Tibial nerve (tissue), 4 donors: ENCODE results near the gene CDK18. TPM values are rescaled to one million over a fixed set of nuclear protein-coding genes. Genes with fewer than 3 reads are reported as not detected.
A peak's percentile ranks its signal among the peaks of the same experiment; 100 is the strongest.
"Not testable (repeated sequence)": the region's sequence is repeated elsewhere in the genome, so short reads cannot be mapped to it uniquely, and the experiment has no call there.

Experiments
- DNase-seq, 2 donors: peaks; one replicate each; pipeline ENCODE4 v3.0.0-alpha.2; 2019; ENCODE audit warnings: low spot score in 2 of 2
- H3K27ac ChIP-seq, 4 donors: fragments of 200-600 bp; sonication (generic) in 3 of 4; one replicate each; pipeline ENCODE4 v1.5.1; 2017 to 2019; ENCODE audit warnings: mild to moderate bottlenecking in 1 of 4
- H3K27me3 ChIP-seq, 2 donors: fragments of 200-600 bp; sonication (generic) in 1 of 2; one replicate each; pipeline versions ENCODE4 v1.5.1 to v1.6.0; 2017 to 2019
- H3K36me3 ChIP-seq, 3 donors: fragments of 200-600 bp; sonication (generic); one replicate each; pipeline ENCODE4 v1.5.1; 2018 to 2019
- H3K4me1 ChIP-seq, 4 donors: fragments of 200-600 bp; sonication (generic) in 3 of 4; one replicate each; pipeline ENCODE4 v1.5.1; 2017 to 2019
- H3K4me3 ChIP-seq, 4 donors: fragments of 200-600 bp; sonication (generic) in 3 of 4; one replicate each; pipeline ENCODE4 v1.5.1; 2017 to 2019; ENCODE audit warnings: mild to moderate bottlenecking in 1 of 4, moderate library complexity in 1 of 4
- H3K9me3 ChIP-seq, 4 donors: fragments of 200-600 bp; sonication (generic) in 3 of 4; one replicate each; pipeline ENCODE4 v1.5.1; 2017 to 2019
- CTCF ChIP-seq, 5 experiments: fragments of 200-600 bp in 3 of 5; fragments of 450-650 bp in 2 of 5; sonication (generic) in 3 of 5; IDR thresholded peaks; one replicate each; pipeline ENCODE4 v1.5.1; 2016 to 2019; ENCODE audit warnings: antibody characterized with exemption in 5 of 5, mild to moderate bottlenecking in 3 of 5, moderate library complexity in 2 of 5
- EP300 ChIP-seq, 2 donors: sonication (generic); formaldehyde crosslinking; IDR thresholded peaks; one replicate each; pipeline ENCODE4 v1.6.1; 2017; ENCODE audit warnings: antibody characterized with exemption in 2 of 2, mild to moderate bottlenecking in 1 of 2
- POLR2A ChIP-seq, 2 donors: fragments of 450-650 bp; IDR thresholded peaks; one replicate each; pipeline ENCODE4 v1.6.1; 2017; ENCODE audit warnings: antibody characterized with exemption in 2 of 2, mild to moderate bottlenecking in 2 of 2, moderate library complexity in 2 of 2
- WGBS, 2 donors: methylation state at CpG; one replicate each; pipeline ENCODE4 v1.1.5; 2018; 5-methylcytosine and 5-hydroxymethylcytosine counted together
- total RNA-seq, 4 donors: library from RNA; depleted of rRNA; stranded (reverse); fragments of >200 nt; gene quantifications; one replicate each; pipeline ENCODE4 v1.1.0, GENCODE V29; 2016

CDK18 gene
- total RNA-seq, 4 donors from 2014 or later: 5.1 to 14.1 (median 7.5) TPM

- peaks cover 0 to 70% of the 10 kb centered on the region in 2 donors for H3K27me3 ChIP-seq
- DNase-seq: no peak
- no peaks in the 10 kb centered on the region for H3K9me3 ChIP-seq
- H3K4me3 ChIP-seq: no peak overlapping the region
- H3K4me1 ChIP-seq: peaks cover 0 to 15% (median 0%) of the 10 kb centered on the region in 4 donors
- H3K27ac ChIP-seq: no peak overlapping the region
- WGBS, 2 donors: 49 to 61% methylated on average over 11 of the region's 11 CpGs
- H3K36me3 ChIP-seq: no peaks in the 10 kb centered on the region
- TF ChIP-seq EP300 (IDR thresholded peaks at IDR 0.05): no peak
- TF ChIP-seq CTCF (IDR thresholded peaks at IDR 0.05): no peak
- TF ChIP-seq POLR2A (IDR thresholded peaks at IDR 0.05): no peak
Observed at GRCh38 chr1:205481218-205481617, 23.3 kb upstream of the CDK18 start.

- H3K36me3 ChIP-seq: no peaks in the 10 kb centered on the region
- 38 to 49% methylated on average over 13 to 15 of the region's 15 CpGs for WGBS, 2 donors
- TF ChIP-seq EP300 (IDR thresholded peaks at IDR 0.05): no peak
- no peak for TF ChIP-seq CTCF (IDR thresholded peaks at IDR 0.05)
- TF ChIP-seq POLR2A (IDR thresholded peaks at IDR 0.05): no peak
- no peaks in the 10 kb centered on the region for H3K9me3 ChIP-seq
- H3K4me1 ChIP-seq: peaks cover 0 to 15% (median 0%) of the 10 kb centered on the region in 4 donors
- no peak overlapping the region for H3K4me3 ChIP-seq
- peaks cover 0 to 70% of the 10 kb centered on the region in 2 donors for H3K27me3 ChIP-seq
- no peak for DNase-seq
- no peak overlapping the region for H3K27ac ChIP-seq
Observed at GRCh38 chr1:205481629-205482151, 22.8 kb upstream of the CDK18 start.

DNA sequence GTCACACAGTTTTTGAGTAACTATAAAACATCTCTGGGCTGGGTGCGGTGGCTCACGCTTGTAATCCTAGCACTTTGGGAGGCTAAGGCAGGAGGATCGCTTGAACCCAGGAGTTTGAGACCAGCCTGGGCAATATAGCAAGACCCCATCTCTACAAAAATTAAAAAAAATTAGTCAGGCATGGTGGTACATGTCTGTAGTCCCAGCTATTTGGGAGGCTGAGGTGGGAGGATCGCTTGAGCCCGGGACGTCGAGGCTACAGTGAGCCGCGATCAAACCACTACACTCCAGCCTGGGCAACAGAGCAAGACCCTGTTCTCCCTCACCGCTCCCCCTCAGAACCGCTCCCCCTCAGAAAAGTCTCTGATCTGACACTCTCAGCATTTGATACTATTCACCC lies 21.9 kb upstream of the CDK18 start:
- not testable (repeated sequence) for DNase-seq, H3K4me3 ChIP-seq, H3K9me3 ChIP-seq, H3K36me3 ChIP-seq, H3K27ac ChIP-seq
- 85 to 94% methylated on average over 11 of the region's 11 CpGs for WGBS, 2 donors
- H3K4me1 ChIP-seq: peaks cover 0 to 13% (median 0%) of the 10 kb centered on the region in 4 donors
- H3K27me3 ChIP-seq: peaks cover 0 to 78% of the 10 kb centered on the region in 2 donors

- Histone ChIP-seq H3K4me3 (no peak overlapping the region), H3K27ac (no peak overlapping the region), H3K36me3 (no peaks in the 10 kb centered on the region), H3K27me3 (peaks cover 0 to 77% of the 10 kb centered on the region in 2 donors), H3K9me3 (no peaks in the 10 kb centered on the region), H3K4me1 (peaks cover 0 to 6% (median 0%) of the 10 kb centered on the region in 4 donors)
- 38 to 39% methylated on average over 2 of the region's 2 CpGs for whole genome bisulfite sequencing, 2 donors
- TF ChIP-seq CTCF (IDR thresholded peaks at IDR 0.05) (no peak), EP300 (IDR thresholded peaks at IDR 0.05) (no peak), POLR2A (IDR thresholded peaks at IDR 0.05) (no peak)
- no peak for DNase-seq
Observed at GRCh38 chr1:205483372-205483771, 21.1 kb upstream of the CDK18 start.

- TF ChIP-seq CTCF (IDR thresholded peaks at IDR 0.05) (peak; percentile 84 to 93 (median 89)), EP300 (IDR thresholded peaks at IDR 0.05) (no peak)
- peaks cover 0 to 6% (median 0%) of the 10 kb centered on the region in 4 donors for H3K4me1 ChIP-seq
- WGBS, 2 donors: 28 to 34% methylated on average over 13 of the region's 13 CpGs
Observed at GRCh38 chr1:205484985-205485967, 19.2 kb upstream of the CDK18 start.

More at GRCh38 chr1:205484985-205485967, 19.2 kb upstream of the CDK18 start:
- no peak overlapping the region for H3K4me3 ChIP-seq
- H3K36me3 ChIP-seq: no peaks in the 10 kb centered on the region
- peaks cover 0 to 74% of the 10 kb centered on the region in 2 donors for H3K27me3 ChIP-seq
- peak in 1 of 2 donors; percentile 41 for DNase-seq
- no peak overlapping the region for H3K27ac ChIP-seq
- H3K9me3 ChIP-seq: no peaks in the 10 kb centered on the region
